WTC11 (cell line): ENCODE results near the gene TSGA10. TPM values are rescaled to one million over a fixed set of nuclear protein-coding genes. Genes with fewer than 3 reads are reported as not detected.

Experiments used
- ATAC-seq: fragments of 200-7000 bp; cut with Tn5 transposase; 2 replicates; pipeline ENCODE4 v1.10.0; 2021; ENCODE audit warnings: mild to moderate bottlenecking, moderate library complexity
- CTCF ChIA-PET: fragments of 300-600 bp; sonication (Branson Sonifier 250); formaldehyde crosslinking; loops from one replicate; lab custom pipeline; 2021; ENCODE audit warnings: antibody characterized with exemption; lab: Charles Lee
- POLR2A ChIA-PET: fragments of 350-600 bp; sonication (Branson Sonifier 250); formaldehyde crosslinking; loops from one replicate; lab custom pipeline; 2021; ENCODE audit warnings: antibody characterized with exemption; lab: Charles Lee
- DNase-seq: peaks from one replicate; pipeline ENCODE4 v3.0.0; 2021; ENCODE audit warnings: low spot score
- H3K27ac Mint-ChIP-seq: 2 replicates; pipeline ENCODE4 v1.8.0; 2021; ENCODE audit warnings: mixed read lengths
- H3K27me3 Mint-ChIP-seq: 2 replicates; pipeline ENCODE4 v1.8.0; 2021; ENCODE audit warnings: low read depth, mild to moderate bottlenecking, moderate library complexity, mixed read lengths
- H3K36me3 Mint-ChIP-seq: 2 replicates; pipeline ENCODE4 v1.8.0; 2021; ENCODE audit warnings: mixed read lengths
- H3K4me1 Mint-ChIP-seq: 2 replicates; pipeline ENCODE4 v1.8.0; 2022; ENCODE audit warnings: mixed read lengths
- H3K4me3 Mint-ChIP-seq: 2 replicates; pipeline ENCODE4 v1.8.0; 2021; ENCODE audit warnings: mild to moderate bottlenecking, moderate library complexity, mixed read lengths
- H3K9me3 Mint-ChIP-seq: 2 replicates; pipeline ENCODE4 v1.8.0; 2021; ENCODE audit warnings: mixed read lengths
- AR ChIP-seq: fragments of 250-450 bp; sonication (Bioruptor Pico); IDR thresholded peaks from 2 replicates; pipeline ENCODE4 v1.9.0; 2021; ENCODE audit warnings: mild to moderate bottlenecking
- ELF4 ChIP-seq: sonication (generic); formaldehyde crosslinking; IDR thresholded peaks from 2 replicates; pipeline ENCODE4 v1.8.1; 2022; ENCODE audit warnings: low read depth, mild to moderate bottlenecking, moderate library complexity, missing genetic modification reagents
- EMX1 ChIP-seq: fragments of 250-450 bp; sonication (Bioruptor Pico); IDR thresholded peaks from 2 replicates; pipeline ENCODE4 v1.8.0; 2021; ENCODE audit warnings: mild to moderate bottlenecking
- ESRRA ChIP-seq: sonication (generic); formaldehyde crosslinking; IDR thresholded peaks from 2 replicates; pipeline ENCODE4 v1.8.1; 2022; ENCODE audit warnings: mild to moderate bottlenecking, missing genetic modification reagents, borderline replicate concordance
- GABPB1 ChIP-seq: sonication (generic); formaldehyde crosslinking; IDR thresholded peaks from 2 replicates; pipeline ENCODE4 v1.8.1; 2023; ENCODE audit warnings: mild to moderate bottlenecking, missing genetic modification reagents
- HMGXB4 ChIP-seq: sonication (generic); formaldehyde crosslinking; IDR thresholded peaks from 2 replicates; pipeline ENCODE4 v1.8.1; 2023; ENCODE audit warnings: mild to moderate bottlenecking, moderate library complexity, missing genetic modification reagents
- JUN ChIP-seq: sonication (generic); formaldehyde crosslinking; IDR thresholded peaks from 2 replicates; pipeline ENCODE4 v1.8.0; 2023; ENCODE audit warnings: mild to moderate bottlenecking, missing genetic modification reagents
- KAT7 ChIP-seq: sonication (generic); formaldehyde crosslinking; IDR thresholded peaks from 2 replicates; pipeline ENCODE4 v1.8.1; 2023; ENCODE audit warnings: missing genetic modification reagents, mild to moderate bottlenecking, borderline replicate concordance
- MAX ChIP-seq: sonication (generic); formaldehyde crosslinking; IDR thresholded peaks from 2 replicates; pipeline ENCODE4 v1.8.0; 2022; ENCODE audit warnings: mild to moderate bottlenecking, missing genetic modification reagents
- MLX ChIP-seq: sonication (generic); formaldehyde crosslinking; IDR thresholded peaks from 2 replicates; pipeline ENCODE4 v1.8.1; 2023; ENCODE audit warnings: mild to moderate bottlenecking, missing genetic modification reagents, moderate library complexity
- NR1H2 ChIP-seq: sonication (generic); formaldehyde crosslinking; IDR thresholded peaks from 2 replicates; pipeline ENCODE4 v1.9.0; 2021; ENCODE audit warnings: mild to moderate bottlenecking, moderate library complexity, missing genetic modification reagents
- NR2C2 ChIP-seq: sonication (generic); formaldehyde crosslinking; IDR thresholded peaks from 2 replicates; pipeline ENCODE4 v1.8.0; 2022; ENCODE audit warnings: mild to moderate bottlenecking, missing genetic modification reagents
- RELA ChIP-seq: sonication (generic); formaldehyde crosslinking; IDR thresholded peaks from 2 replicates; pipeline ENCODE4 v1.8.1; 2022; ENCODE audit warnings: missing genetic modification reagents, mild to moderate bottlenecking, borderline replicate concordance
- TEAD1 ChIP-seq: sonication (generic); formaldehyde crosslinking; IDR thresholded peaks from 2 replicates; pipeline ENCODE4 v1.8.0; 2022; ENCODE audit warnings: mild to moderate bottlenecking, missing genetic modification reagents
- TP53 ChIP-seq: sonication (generic); formaldehyde crosslinking; IDR thresholded peaks from 2 replicates; pipeline ENCODE4 v1.8.1; 2023; ENCODE audit warnings: mild to moderate bottlenecking, missing genetic modification reagents
- ZBTB21 ChIP-seq: sonication (generic); formaldehyde crosslinking; IDR thresholded peaks from 2 replicates; pipeline ENCODE4 v1.8.1; 2023; ENCODE audit warnings: mild to moderate bottlenecking, missing genetic modification reagents, borderline replicate concordance
- ZNF219 ChIP-seq: sonication (generic); formaldehyde crosslinking; IDR thresholded peaks from 2 replicates; pipeline ENCODE4 v1.8.0; 2023; ENCODE audit warnings: missing genetic modification reagents, mild to moderate bottlenecking, borderline replicate concordance
- ZNF512 ChIP-seq: sonication (generic); formaldehyde crosslinking; IDR thresholded peaks from 2 replicates; pipeline ENCODE4 v1.8.1; 2022; ENCODE audit warnings: missing genetic modification reagents, borderline replicate concordance
- ZSCAN18 ChIP-seq: fragments of 250-450 bp; sonication (Bioruptor Pico); IDR thresholded peaks from 2 replicates; pipeline ENCODE4 v2.1.2; 2022; ENCODE audit warnings: mild to moderate bottlenecking, moderate library complexity
- total RNA-seq: library from RNA; stranded (reverse); gene quantifications from 3 replicates; pipeline ENCODE4 v1.2.3, GENCODE V29; 2021

The TSGA10 gene
- total RNA-seq, 1 experiment from 2014 or later = 9.1 TPM

GRCh38 chr2:99140860-99141109 is 14.0 kb downstream of the TSGA10 start:
- H3K4me1 Mint-ChIP-seq = peaks cover 16% of the 10 kb centered on the region
- peak overlapping the region; percentile 79 for H3K27ac Mint-ChIP-seq
- CTCF ChIA-PET = interaction anchor here (0.8 to 2.2 kb wide), 8 partner anchors 14 to 506 kb away, joined by 3 to 9 read pairs (median 4); partner anchors contain the start of genes LIPT1 and TSGA10
- no peak for DNase-seq
- no peak; the same call in 1 of the 2 replicates for ATAC-seq
- peaks cover 25% of the 10 kb centered on the region for H3K9me3 Mint-ChIP-seq
- H3K4me3 Mint-ChIP-seq = peak overlapping the region; percentile 93
- POLR2A ChIA-PET = interaction anchor here (0.6 to 2.3 kb wide), 4 partner anchors 13 to 423 kb away, joined by 5 to 18 read pairs (median 10); partner anchors contain the start of genes EIF5B, LIPT1, MITD1 and MRPL30
- peaks cover 11% of the 10 kb centered on the region for H3K27me3 Mint-ChIP-seq
- no peak for TF ChIP-seq ELF4 (CRISPR knock-in tag)
- peak; percentile 50; the same call in 1 of the 2 replicates for TF ChIP-seq TEAD1 (CRISPR knock-in tag)
- no peak for TF ChIP-seq RELA (CRISPR knock-in tag)
- peak; percentile 23; the same call in 1 of the 2 replicates for TF ChIP-seq KAT7 (CRISPR knock-in tag)
- TF ChIP-seq NR2C2 = no peak
- TF ChIP-seq ESRRA (CRISPR knock-in tag) = no peak
- no peak for TF ChIP-seq ZNF512 (CRISPR knock-in tag)
- TF ChIP-seq ZSCAN18 = no peak
- TF ChIP-seq AR (CRISPR knock-in tag) = no peak
- 0 out of 2 replicates have a peak, but pooled peaks have one; percentile 33 for TF ChIP-seq EMX1 (CRISPR knock-in tag)
- peak; percentile 54; the same call in 1 of the 2 replicates for TF ChIP-seq HMGXB4
- no peak for TF ChIP-seq MLX (CRISPR knock-in tag)
- TF ChIP-seq ZNF219 (CRISPR knock-in tag) = peak; percentile 54; the same call in 1 of the 2 replicates
- TF ChIP-seq MAX = peak; percentile 53
- no peak for TF ChIP-seq TP53 (CRISPR knock-in tag)
- TF ChIP-seq GABPB1 (CRISPR knock-in tag) = no peak; the same call in 1 of the 2 replicates
- no peak for TF ChIP-seq ZBTB21 (CRISPR knock-in tag)
- TF ChIP-seq JUN (CRISPR knock-in tag) = 0 out of 2 replicates have a peak, but pooled peaks have one; percentile 39
- TF ChIP-seq NR1H2 = no peak
- H3K36me3 Mint-ChIP-seq = peaks cover 32% of the 10 kb centered on the region
